Amniotic epithelial cell (primary cell): ENCODE results near the gene REPIN1.
A peak's percentile ranks its signal among the peaks of the same experiment; 100 is the strongest.

Experiments
- DNase-seq: peaks from one replicate; pipeline ENCODE4 v3.0.0-alpha.2; 2010; ENCODE audit warnings: low read depth

The REPIN1 gene

GRCh38 chr7:150360363-150361058 lies 8.1 kb upstream of the REPIN1 start:
- DNase-seq: no peak

- DNase-seq: no peak
Observed at GRCh38 chr7:150361402-150361801, 7.2 kb upstream of the REPIN1 start.

- DNase-seq: no peak
Observed at GRCh38 chr7:150361807-150362621, 6.6 kb upstream of the REPIN1 start.

- no peak for DNase-seq
Observed at GRCh38 chr7:150363370-150363769, 5.3 kb upstream of the REPIN1 start.

- no peak for DNase-seq
Observed at GRCh38 chr7:150363872-150364271, 4.8 kb upstream of the REPIN1 start.

- DNase-seq: no peak
Observed at GRCh38 chr7:150365194-150365593, 3.4 kb upstream of the REPIN1 start.

GRCh38 chr7:150365673-150366398 lies 2.8 kb upstream of the REPIN1 start:
- no peak for DNase-seq

GRCh38 chr7:150367677-150368095 lies 936 bp upstream of the REPIN1 start:
- no peak for DNase-seq

GRCh38 chr7:150368884-150369747 lies 494 bp downstream of the REPIN1 start:
- DNase-seq: peak; percentile 68

- DNase-seq: no peak
Observed at GRCh38 chr7:150369748-150370501, 1.3 kb downstream of the REPIN1 start.

- peak; percentile 90 for DNase-seq
Observed at GRCh38 chr7:150370612-150371071, 2.0 kb downstream of the REPIN1 start.

GRCh38 chr7:150371131-150371995 lies 2.7 kb downstream of the REPIN1 start:
- no peak for DNase-seq

- no peak for DNase-seq
Observed at GRCh38 chr7:150371996-150372270, 3.3 kb downstream of the REPIN1 start.

GRCh38 chr7:150372271-150373048 lies 3.8 kb downstream of the REPIN1 start:
- no peak for DNase-seq

GRCh38 chr7:150373049-150373801 lies 4.6 kb downstream of the REPIN1 start:
- DNase-seq: no peak

- DNase-seq: no peak
Observed at GRCh38 chr7:150374026-150374425, 5.4 kb downstream of the REPIN1 start.

GRCh38 chr7:150374472-150374871 lies 5.8 kb downstream of the REPIN1 start:
- no peak for DNase-seq

- DNase-seq: no peak
Observed at GRCh38 chr7:150375662-150376521, 7.3 kb downstream of the REPIN1 start.
